T47D (cell line): ENCODE results near the gene SERPINA4.

Experiments used
- DNase-seq, 2 experiments: peaks; one replicate each; pipeline versions ENCODE4 v3.0.0 to v3.0.0-alpha.2; 2011 to 2012; ENCODE audit warnings: low read depth in 1 of 2, low spot score in 1 of 2
- JUND ChIP-seq: IDR thresholded peaks from 2 replicates; pipeline ENCODE4 v1.6.1; 2012; ENCODE audit warnings: low read depth
- in situ Hi-C: cut with HindIII; loops from 2 replicates; pipeline ENCODE4 v1.10.0; 2016; ENCODE audit warnings: low sequenced_read_pairs, low pct_unique_long_range_greater_than_20kb

Gene SERPINA4

DNA sequence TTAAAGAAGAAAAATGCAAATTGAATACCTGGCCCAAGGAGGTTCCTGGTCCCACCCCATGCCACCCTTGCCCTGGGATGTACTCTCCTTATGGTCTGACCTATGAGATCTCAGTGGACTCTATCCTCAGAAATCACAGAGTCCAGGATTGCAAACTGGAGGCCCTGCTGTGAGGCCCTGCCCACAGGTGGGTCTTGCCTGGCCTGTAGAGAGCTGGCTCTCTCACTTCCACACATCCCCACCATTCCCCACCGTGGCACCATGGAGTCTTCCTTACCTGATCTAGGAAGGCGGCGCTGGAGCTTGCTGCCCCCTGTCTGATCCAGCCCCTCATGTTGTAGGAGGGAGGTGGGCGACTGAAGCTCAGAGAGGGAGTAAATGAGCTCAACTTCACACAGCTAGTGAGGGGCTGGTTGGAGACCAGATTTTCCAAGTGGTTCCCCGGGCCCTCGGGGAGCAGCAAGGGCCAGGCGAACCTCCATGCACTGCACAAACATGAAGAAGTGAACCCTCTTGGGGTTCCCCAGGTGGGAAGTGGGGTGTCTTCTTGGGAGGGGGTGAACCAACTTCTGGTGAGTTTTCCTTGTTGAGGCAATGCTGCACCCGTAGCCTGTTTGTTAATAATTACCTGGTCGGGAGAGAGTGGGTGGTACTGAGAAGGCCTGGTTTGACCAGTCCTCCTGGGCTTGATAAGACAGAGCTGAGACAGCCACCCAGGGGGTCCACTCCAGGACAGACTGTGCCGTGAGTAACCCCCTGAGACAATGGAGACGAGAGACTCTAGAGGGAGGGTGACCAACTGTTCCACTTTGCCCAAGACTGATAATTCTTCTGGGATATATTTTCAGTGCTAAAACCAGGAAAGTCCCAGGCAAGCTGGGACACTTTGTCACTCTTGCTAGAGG lies at the start of gene SERPINA4:
Gene SERPINA4, plus strand, starts transcription at position 692 of the 905 bp plus-strand sequence. CDS start 2,041 bp downstream, outside the sequence.
- in situ Hi-C loops: no loop called here
- no peak for TF ChIP-seq JUND
- no peak for DNase-seq

DNA sequence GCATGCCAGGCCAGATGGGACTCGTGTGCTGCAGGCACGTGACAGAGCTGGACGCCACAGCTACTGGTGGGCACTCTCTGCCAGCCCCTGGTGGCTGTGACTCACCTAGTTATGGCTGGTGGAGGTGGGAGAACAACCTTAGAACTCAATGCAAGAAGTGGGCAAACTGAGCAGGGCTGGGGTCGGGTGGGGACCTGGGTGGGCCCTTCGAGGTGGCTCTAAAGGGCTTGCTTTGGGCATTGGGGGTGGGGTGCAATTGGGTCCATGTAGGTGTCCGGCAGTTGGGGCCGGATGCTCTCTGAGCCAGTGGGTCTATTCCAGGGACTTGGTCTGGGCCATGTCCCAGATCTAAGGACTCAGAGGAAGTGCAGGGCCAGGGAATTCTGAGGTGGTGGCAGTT lies 46.9 kb upstream of the SERPINA4 start:
- in situ Hi-C loops: no loop called here
- DNase-seq: no peak
- TF ChIP-seq JUND: no peak

GRCh38 chr14:94515426-94515825 lies 45.8 kb upstream of the SERPINA4 start:
- DNase-seq: no peak
- in situ Hi-C loops: no loop called here
- TF ChIP-seq JUND: no peak

DNA sequence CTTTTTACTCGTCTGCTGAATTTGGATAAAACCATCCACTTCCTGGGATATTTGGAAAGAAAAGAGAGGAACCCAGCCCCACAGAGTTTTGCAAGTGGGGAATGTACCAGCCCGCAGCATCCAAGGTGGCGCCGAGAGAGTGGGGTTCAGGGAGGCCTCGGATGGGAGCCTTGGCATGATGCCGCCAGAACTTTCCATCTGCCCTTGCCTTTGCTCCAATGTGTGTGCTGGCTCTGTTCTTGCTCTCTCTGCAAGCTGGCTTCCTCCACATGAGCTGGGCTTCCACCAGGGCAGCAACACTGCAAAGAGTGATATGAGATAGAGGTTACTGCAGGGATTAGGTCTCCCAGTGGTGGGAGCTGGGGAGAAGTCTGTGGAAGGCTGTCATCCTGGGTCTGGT lies 45.4 kb upstream of the SERPINA4 start:
- in situ Hi-C loops: no loop called here
- no peak for TF ChIP-seq JUND
- no peak for DNase-seq

DNA sequence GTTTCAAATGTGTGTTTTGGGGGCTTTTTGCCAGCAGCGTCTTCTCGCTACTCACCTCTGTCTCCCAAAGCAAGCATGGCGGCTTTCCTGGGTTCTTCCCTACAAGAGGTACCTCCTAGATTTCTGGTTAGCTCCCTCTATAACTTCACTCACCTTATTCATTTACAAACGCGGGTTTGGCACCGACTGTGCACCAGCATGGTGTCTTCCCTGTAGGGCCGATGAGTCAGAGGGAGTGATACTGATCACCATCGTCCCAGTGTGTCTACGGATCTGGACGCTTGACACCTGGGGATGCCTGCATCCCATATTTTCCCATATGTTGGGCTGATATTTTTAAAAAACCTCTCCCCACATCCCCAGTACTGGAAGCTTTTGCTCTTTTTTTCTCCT lies 44.0 kb upstream of the SERPINA4 start:
- peak in 1 of 2 experiments; percentile 37 for DNase-seq
- in situ Hi-C loops: no loop called here
- no peak for TF ChIP-seq JUND

DNA sequence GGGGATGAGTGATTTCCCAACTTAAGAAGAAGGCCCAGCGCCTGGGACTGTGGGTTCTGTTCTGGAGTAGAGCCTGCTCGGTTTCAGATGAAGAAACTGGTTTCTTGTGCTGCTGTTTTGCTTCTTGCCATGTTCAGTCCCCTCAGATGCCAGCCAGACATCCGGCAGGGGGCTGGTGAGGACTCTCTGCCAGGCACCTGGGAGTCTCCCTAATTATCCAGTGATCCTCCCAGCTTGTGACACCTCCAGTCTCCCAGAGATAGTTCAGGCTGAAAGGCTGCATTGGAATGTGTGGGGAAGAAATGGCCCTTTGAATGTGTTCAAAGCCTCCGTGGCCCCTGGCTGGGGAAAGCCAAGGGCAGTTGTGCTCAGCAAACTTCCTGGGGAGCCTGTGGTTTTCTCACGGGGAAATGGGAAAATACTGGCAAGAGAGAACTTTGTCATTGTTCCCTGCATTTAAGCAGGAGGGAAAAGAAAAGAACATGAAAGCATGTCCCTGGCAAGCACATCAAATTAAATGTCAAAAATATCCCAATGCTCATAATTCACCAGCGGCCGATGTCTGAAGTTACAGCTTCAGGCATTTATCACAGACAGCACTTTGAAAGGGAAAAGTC lies 43.5 kb upstream of the SERPINA4 start:
- DNase-seq: no peak
- in situ Hi-C loops: no loop called here
- no peak for TF ChIP-seq JUND

DNA sequence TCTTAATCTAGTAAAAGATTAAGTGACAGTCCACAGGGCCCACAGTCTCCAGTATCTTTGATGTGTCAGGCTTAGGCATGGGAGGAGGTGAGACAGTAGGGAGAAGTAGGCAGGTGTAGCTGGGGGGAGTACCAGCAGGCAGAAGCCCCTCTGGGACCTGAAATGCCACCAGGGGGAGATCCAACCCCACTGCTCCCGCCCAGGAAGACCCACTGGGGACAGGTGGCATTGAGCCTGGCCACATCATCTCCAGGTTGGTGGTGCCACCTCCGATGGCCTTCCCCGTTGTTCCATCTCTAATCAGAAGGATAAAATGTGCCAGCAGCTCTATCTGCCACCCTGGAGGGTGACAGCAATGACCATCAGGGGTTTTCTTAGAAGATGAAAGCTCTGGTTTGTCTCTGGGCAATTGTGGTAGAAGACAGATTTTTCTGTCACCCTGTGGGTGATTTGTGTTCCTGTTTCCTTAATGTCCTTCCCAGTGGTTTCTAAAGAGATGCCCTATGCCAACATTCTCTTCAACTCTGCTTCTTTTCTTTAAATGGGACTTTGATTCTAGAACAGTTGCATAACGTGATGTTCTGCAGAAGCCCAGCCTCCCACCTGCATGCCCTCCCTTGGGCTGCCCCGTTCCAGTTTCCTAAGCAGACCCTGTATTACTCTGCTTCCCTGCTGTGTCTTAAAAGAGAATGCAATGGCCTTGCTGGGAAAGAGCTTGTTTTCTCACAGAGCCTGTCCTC lies 39.7 kb upstream of the SERPINA4 start:
- in situ Hi-C loops: no loop called here
- TF ChIP-seq JUND: no peak
- no peak for DNase-seq

GRCh38 chr14:94522115-94522724 lies 39.0 kb upstream of the SERPINA4 start:
- no peak for DNase-seq
- in situ Hi-C loops: no loop called here
- TF ChIP-seq JUND: no peak

DNA sequence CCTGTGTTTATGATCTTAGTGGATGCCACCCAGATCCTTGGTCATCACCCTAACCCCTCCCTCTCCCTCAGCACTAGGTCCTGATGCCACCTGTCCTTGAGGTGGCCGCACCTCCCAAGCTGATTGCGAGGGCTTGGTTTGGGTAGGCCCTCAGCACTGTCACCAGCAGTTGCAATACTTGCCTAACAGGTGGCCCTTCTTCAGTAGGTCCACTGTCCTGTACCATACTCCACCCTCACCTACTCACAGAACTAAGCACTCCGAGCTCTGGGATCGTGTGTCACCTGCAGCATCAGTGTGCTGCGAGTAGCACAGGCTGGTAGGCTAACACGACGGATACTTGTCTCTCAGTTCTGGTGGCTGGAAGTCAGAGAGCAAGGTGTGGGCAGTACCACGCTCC lies 38.0 kb upstream of the SERPINA4 start:
- no peak for TF ChIP-seq JUND
- in situ Hi-C loops: no loop called here
- DNase-seq: no peak

- no peak for TF ChIP-seq JUND
- in situ Hi-C loops: no loop called here
- no peak for DNase-seq
These were observed 37.1 kb upstream of the SERPINA4 start for GRCh38 chr14:94524093-94524492.

- in situ Hi-C loops: no loop called here
- no peak for DNase-seq
- TF ChIP-seq JUND: no peak
These were observed 30.1 kb upstream of the SERPINA4 start for GRCh38 chr14:94531187-94531586.

DNA sequence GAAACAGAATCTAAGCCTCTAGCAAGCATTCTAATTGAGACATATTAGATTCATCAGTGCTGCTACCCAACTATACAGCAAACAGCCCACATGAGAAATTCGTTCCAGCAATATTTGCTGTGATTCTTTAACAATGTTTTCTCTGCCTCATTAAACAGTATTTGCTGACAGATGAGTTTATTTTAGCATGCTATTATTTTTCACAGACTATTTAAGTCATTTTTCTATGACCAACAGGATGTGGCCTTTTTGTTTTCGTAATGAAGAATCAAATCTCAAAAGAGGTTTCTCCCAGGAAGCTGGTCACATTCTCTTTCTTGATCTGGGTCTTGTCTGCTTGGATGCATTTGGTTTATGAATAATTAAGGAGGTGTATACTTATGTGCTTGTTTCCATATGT lies 28.8 kb upstream of the SERPINA4 start:
- DNase-seq: no peak
- no peak for TF ChIP-seq JUND
- in situ Hi-C loops: no loop called here
